Measurements from ENCODE around the gene GMNN.

Gene GMNN

DNA sequence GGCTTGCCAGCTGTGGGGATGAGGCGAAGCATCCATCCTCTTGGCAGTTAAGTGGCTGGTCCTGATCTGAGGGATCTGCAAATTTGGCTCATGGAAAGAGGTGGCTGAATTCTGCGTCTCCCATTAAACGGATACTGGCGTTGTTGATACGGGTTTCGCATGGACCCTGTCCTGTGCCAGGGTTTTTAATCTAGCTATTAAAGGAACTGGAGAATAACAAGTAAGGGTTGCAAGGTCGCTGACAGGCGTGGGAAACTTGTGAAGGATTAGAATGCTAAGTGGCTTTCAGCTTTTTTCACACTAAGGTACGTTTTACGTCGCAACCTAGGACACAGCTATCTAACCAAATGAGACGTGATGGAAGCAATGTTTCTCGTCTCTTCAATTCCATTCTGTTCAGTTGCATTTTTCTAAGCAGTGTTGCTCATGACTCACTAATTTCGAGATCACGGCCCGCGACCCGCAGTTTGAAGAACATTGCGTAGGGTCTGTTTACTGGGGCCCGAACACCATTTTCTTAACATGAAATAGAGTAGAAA lies 852 bp downstream of the GMNN start:
- H3K27ac Mint-ChIP-seq = peak overlapping the region; percentile 97
- H3K4me1 Mint-ChIP-seq (ENCODE audit: low read depth) = peaks cover 33% of the 10 kb centered on the region
- peaks cover 9% of the 10 kb centered on the region for H3K36me3 Mint-ChIP-seq (ENCODE audit: low read depth)
- no peaks in the 10 kb centered on the region for H3K9me3 Mint-ChIP-seq
- peak overlapping the region; percentile 96 for H3K4me3 Mint-ChIP-seq
- H3K27me3 Mint-ChIP-seq (ENCODE audit: low read depth) = no peaks in the 10 kb centered on the region

DNA sequence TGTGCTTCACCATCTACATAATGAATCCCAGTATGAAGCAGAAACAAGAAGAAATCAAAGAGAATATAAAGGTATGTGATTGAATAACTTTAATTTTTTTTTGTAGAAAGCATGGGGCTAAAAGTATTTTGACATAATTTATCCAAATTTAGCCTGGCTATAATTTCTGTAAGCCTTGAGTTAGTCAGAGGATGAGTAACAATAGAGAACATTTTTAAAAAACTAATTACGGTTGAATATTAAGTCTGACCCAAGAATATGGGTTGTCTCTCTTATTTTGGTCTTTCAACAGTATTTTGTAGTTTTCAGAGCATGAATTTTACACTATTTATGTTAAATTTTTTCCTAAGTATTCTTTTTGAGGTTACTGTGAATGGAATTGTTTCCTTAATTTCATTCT lies 2.5 kb downstream of the GMNN start:
- Mint-ChIP-seq H3K4me1 (ENCODE audit: low read depth) (peaks cover 36% of the 10 kb centered on the region), H3K27ac (no peak overlapping the region), H3K4me3 (peak overlapping the region; percentile 32), H3K36me3 (ENCODE audit: low read depth) (peaks cover 20% of the 10 kb centered on the region), H3K27me3 (ENCODE audit: low read depth) (no peaks in the 10 kb centered on the region), H3K9me3 (no peaks in the 10 kb centered on the region)

DNA sequence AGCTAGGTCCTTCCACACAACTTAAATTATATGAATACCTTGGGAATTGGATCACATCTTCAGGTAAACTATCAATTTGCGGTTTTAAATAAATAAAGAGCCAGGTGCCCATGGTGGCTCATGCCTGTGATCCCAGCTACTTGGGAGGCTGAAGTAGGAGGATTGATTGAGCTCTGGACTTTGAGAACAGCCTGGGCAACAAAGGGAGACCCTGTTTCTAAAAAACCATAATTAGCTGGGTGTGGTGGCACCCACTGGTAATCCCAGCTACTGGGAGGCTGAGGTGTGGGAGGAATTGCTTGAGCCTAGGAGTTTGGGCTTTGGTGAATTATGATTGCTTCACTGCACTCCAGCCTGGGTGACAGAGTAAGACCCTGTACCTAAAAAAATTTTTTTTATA lies 3.4 kb downstream of the GMNN start:
- Mint-ChIP-seq H3K4me3 (peak overlapping the region; percentile 32), H3K36me3 (ENCODE audit: low read depth) (peaks cover 26% of the 10 kb centered on the region), H3K27me3 (ENCODE audit: low read depth) (no peaks in the 10 kb centered on the region), H3K4me1 (ENCODE audit: low read depth) (peaks cover 37% of the 10 kb centered on the region), H3K9me3 (no peaks in the 10 kb centered on the region), H3K27ac (no peak overlapping the region)

DNA sequence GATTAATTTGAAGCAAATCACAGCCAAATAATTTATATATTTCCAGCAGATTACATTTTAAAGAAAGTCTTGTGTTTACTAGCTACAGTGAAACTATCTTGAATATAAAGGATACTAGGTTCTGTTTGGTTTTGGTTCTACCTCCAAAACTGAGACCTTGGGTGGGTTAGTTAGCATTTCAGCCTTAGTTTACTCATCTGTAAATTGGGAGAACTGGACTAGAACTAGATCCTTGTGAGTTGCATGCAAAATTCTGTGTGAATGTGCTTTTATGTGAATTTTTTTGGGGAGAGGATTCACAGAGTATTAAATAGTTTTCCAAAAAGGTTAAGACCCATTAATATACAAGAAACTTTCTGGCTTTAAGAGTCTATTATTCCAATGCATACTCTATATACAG lies 4.1 kb downstream of the GMNN start:
- Mint-ChIP-seq H3K4me3 (no peak overlapping the region), H3K4me1 (ENCODE audit: low read depth) (peaks cover 35% of the 10 kb centered on the region), H3K36me3 (ENCODE audit: low read depth) (peaks cover 28% of the 10 kb centered on the region), H3K27me3 (ENCODE audit: low read depth) (no peaks in the 10 kb centered on the region), H3K9me3 (no peaks in the 10 kb centered on the region), H3K27ac (no peak overlapping the region)

DNA sequence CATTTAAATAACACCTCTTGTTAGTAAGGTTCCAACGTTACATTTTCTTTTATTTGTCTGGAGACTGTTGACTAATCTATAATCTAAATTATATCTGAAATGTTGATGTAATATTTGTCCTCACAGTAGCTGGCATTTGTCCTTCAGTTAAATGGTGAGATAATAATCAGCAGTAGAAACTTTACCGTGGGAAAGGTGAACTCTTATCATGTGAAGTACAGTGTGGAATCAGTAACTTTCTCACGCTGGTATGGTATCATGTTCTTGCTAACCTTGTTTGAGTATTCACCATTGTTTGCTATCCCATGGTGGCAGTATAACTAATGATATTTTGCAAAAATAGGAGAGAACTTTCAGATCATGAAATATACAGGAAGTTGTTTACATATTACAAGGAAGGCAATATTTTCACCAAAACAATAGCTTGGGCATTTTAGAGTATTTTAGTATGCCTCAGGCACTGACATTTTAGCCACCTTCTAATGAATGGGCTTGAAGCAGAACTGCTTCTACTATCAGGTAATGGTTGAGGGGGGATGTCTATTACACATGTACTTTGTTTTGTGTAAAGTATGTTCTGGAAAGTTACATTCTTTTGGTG lies 4.8 kb downstream of the GMNN start:
- Mint-ChIP-seq H3K36me3 (ENCODE audit: low read depth) (peaks cover 32% of the 10 kb centered on the region), H3K4me1 (ENCODE audit: low read depth) (peaks cover 35% of the 10 kb centered on the region), H3K4me3 (no peak overlapping the region), H3K27ac (peak overlapping the region; percentile 23), H3K9me3 (no peaks in the 10 kb centered on the region), H3K27me3 (ENCODE audit: low read depth) (no peaks in the 10 kb centered on the region)

DNA sequence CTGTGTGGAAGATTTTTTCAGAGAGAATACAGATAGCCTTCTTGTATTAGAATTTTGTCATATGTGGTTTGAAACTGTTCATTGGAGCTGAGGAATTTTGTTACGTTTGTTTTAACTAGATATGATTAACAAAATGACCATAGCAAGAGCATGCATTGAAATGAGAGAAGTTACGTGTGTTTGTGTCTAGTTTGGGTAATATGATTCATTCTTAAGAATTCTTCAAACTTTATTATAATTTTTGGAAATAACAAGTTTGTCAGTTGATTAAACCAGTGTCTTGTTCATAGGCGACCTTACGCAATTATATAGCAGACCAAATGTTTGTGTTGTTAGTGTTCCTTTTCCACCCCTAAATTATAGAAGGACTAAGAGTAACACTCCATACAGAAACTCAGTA lies 5.5 kb downstream of the GMNN start:
- Mint-ChIP-seq H3K27ac (no peak overlapping the region), H3K9me3 (no peaks in the 10 kb centered on the region), H3K27me3 (ENCODE audit: low read depth) (no peaks in the 10 kb centered on the region), H3K36me3 (ENCODE audit: low read depth) (peaks cover 36% of the 10 kb centered on the region), H3K4me3 (no peak overlapping the region), H3K4me1 (ENCODE audit: low read depth) (peaks cover 35% of the 10 kb centered on the region)

DNA sequence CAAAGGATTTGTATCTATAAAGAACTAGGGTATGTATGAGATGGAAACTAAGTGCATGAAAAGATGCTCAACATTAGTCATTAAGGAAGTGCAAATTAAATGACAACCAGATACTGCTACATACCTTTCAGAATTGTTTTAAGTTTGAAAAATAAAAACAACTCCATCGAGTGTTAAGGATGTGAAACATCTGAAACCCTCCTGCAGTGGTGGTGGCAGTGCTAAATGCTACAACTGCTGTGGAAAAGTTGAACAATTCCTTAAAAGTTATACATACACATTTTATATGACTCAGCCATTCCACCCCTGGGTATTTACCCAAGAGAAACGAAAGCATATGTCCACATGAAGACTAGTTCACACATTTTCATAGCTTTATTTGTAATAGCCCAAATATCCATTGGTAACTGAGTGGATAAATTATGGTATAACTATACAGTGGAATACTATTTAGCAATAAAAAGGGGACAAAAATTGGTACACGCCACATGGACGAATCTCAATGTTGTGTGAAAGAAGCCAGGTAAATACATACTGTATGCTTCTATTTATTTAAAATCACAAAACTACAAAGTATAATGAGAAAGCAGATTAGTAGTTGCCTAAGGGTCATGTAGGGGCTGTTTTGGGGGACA lies 13.4 kb downstream of the GMNN start:
- no peak overlapping the region for H3K4me3 Mint-ChIP-seq
- no peaks in the 10 kb centered on the region for H3K9me3 Mint-ChIP-seq
- H3K27me3 Mint-ChIP-seq (ENCODE audit: low read depth) = no peaks in the 10 kb centered on the region
- peaks cover 1% of the 10 kb centered on the region for H3K4me1 Mint-ChIP-seq (ENCODE audit: low read depth)
- no peak overlapping the region for H3K27ac Mint-ChIP-seq
- peaks cover 34% of the 10 kb centered on the region for H3K36me3 Mint-ChIP-seq (ENCODE audit: low read depth)

DNA sequence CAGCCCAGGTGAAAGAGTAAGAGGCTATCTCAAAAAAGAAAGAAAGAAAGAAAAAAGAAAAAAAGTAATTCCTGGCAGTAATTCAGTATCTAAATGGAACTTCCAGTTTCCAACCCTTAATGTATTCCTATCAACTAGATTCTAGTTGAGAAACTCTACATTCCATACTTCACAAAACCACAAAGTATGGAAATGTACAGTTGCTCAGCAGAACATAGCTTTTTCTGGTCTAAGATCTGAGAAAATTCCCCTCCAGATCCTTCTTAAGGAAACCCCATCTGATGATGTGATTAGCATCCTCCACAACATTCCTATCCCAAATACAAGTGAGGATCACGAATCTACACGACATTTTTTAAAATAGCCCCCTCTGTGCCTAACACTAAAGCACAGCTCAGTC lies 20.4 kb downstream of the GMNN start:
- Mint-ChIP-seq H3K27ac (no peak overlapping the region), H3K27me3 (ENCODE audit: low read depth) (no peaks in the 10 kb centered on the region), H3K9me3 (no peaks in the 10 kb centered on the region), H3K4me3 (no peak overlapping the region), H3K36me3 (ENCODE audit: low read depth) (peaks cover 19% of the 10 kb centered on the region), H3K4me1 (ENCODE audit: low read depth) (peaks cover 16% of the 10 kb centered on the region)

DNA sequence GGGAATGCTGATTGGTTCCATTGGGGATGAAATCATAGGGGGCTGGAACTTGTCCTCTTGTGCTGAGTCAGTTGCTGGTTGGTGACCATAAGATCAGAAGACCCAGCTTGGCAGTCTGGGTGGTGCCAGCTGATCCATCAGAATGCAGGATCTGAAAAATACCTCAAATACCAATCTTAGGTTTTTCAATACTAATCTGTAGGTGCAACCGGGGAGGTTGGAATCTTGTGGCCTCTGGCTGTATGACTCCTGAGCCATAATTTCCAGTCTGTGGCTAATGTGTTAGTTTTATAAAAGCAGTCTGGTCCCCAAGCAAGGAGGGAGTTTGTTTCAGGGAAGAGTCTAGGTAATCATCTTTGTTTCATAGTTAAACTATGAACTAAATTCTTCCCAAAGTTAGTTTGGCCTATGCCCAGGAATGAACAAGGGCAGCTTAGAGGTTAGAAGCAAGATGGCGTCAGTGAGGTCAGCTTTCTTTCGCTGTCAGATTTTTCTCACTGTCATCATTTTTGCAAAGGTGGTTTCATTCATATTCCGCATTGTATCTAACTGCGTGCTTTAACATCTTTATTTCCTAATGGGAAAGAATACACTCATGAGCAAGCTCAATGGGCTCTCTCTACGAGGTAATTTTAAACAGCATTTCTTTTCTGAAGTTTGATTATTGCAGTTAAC lies 22.0 kb downstream of the GMNN start:
- no peaks in the 10 kb centered on the region for H3K9me3 Mint-ChIP-seq
- H3K27me3 Mint-ChIP-seq (ENCODE audit: low read depth) = no peaks in the 10 kb centered on the region
- no peak overlapping the region for H3K27ac Mint-ChIP-seq
- no peak overlapping the region for H3K4me3 Mint-ChIP-seq
- peaks cover 16% of the 10 kb centered on the region for H3K4me1 Mint-ChIP-seq (ENCODE audit: low read depth)
- peaks cover 25% of the 10 kb centered on the region for H3K36me3 Mint-ChIP-seq (ENCODE audit: low read depth)

DNA sequence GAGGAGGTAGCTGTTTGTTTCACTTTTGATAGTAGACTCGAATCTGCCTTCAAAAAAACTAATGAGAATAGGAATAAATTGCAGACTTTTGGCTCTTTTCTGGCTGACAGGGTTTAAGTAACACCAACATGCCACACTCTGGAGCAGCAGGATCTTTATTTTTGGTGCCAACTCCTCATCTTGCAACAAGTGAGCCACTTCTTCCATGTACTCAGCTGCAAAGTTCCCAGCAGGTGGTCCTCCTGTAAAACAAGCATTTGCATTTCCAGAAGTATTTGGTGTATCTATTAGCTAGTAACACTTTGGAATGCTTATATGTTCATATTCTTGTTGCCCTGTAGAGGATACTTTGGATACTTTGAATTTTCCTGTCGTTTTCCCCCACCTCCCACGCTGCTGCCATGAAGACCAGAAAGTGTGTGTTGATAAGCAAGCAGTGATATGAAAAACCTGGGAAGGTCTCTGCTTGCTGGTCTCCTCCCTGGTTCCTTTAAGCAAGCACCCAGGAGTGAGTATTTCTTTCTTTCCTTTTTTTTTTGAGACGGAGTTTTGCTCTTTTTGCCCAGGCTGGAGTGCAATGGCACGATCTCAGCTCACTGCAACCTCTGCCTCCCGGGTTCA lies 23.0 kb downstream of the GMNN start:
- Mint-ChIP-seq H3K9me3 (no peaks in the 10 kb centered on the region), H3K4me1 (ENCODE audit: low read depth) (peaks cover 16% of the 10 kb centered on the region), H3K27me3 (ENCODE audit: low read depth) (no peaks in the 10 kb centered on the region), H3K36me3 (ENCODE audit: low read depth) (peaks cover 29% of the 10 kb centered on the region), H3K27ac (no peak overlapping the region), H3K4me3 (no peak overlapping the region)

DNA sequence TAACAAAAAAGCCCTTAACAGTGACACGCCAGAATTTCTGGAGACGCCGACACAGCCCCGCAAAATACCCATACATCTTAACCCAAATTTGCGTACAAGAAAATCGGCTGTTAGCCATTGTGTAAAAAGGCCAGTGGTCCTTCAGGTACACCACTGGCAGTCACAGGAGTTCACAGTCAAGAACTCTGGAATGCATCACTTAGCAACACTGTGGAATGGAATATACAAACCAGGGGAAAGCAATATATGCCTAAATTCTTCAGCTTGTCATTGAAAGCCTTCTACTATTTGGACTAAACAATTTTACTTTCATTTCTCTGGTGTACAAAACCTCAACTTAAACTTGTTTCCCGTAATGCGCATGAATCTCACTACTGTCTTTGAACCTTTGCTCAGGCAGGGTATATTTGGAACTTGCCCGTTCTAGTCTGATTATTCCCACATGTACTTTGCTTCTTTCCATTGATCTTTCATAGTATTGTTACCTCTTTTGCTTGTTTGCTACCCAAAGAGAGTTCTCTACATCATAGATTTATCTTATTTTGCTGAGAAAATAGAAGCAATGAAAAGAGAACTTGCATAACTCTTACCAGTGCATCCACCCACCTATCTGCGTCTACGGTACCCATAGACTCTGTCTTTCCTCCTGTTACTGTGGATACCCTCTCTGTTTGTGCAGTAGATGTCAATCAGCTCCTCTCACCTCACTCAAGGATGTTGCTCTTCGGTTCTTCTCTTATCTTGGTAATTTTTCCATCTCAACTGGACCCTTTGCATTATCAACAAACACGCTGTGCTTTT lies 24.2 kb downstream of the GMNN start, which contains the start of gene ARMH2:
ARMH2 (minus strand) TSS at position 178 of the 801 bp plus-strand sequence; CDS start at position 118, 60 bp downstream.
- H3K27ac Mint-ChIP-seq = peak within 1 kb of the TSS; percentile 50
- H3K36me3 Mint-ChIP-seq (ENCODE audit: low read depth) = peaks cover 30% of the 10 kb centered on the region
- no peak within 1 kb of the TSS for H3K4me3 Mint-ChIP-seq

DNA sequence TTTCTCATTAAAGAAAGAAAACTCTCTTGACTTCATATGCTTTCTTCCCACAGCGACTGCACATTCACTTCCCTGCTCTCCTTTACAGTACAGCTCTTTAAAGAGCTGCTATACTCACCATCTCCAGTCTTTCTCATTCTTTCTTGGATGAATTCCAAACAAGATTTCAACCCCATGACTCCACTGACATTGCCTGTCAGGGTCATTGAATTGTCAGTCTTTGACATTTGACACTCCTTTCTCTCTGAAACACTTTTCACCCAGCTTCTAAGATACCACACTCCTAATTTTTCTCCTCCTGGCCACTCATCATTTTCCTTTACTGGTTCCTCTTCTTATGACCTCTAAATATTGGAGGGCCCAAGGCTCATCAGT lies 24.8 kb downstream of the GMNN start:
- Mint-ChIP-seq H3K4me3 (no peak overlapping the region), H3K27ac (peak overlapping the region; percentile 34), H3K9me3 (no peaks in the 10 kb centered on the region), H3K36me3 (ENCODE audit: low read depth) (peaks cover 32% of the 10 kb centered on the region), H3K4me1 (ENCODE audit: low read depth) (peaks cover 16% of the 10 kb centered on the region), H3K27me3 (ENCODE audit: low read depth) (no peaks in the 10 kb centered on the region)

More for the DNA sequence above, 24.2 kb downstream of the GMNN start, which contains the start of gene ARMH2:
- H3K4me1 Mint-ChIP-seq (ENCODE audit: low read depth) = peaks cover 16% of the 10 kb centered on the region
- H3K9me3 Mint-ChIP-seq = no peaks in the 10 kb centered on the region
- H3K27me3 Mint-ChIP-seq (ENCODE audit: low read depth) = no peaks in the 10 kb centered on the region

DNA sequence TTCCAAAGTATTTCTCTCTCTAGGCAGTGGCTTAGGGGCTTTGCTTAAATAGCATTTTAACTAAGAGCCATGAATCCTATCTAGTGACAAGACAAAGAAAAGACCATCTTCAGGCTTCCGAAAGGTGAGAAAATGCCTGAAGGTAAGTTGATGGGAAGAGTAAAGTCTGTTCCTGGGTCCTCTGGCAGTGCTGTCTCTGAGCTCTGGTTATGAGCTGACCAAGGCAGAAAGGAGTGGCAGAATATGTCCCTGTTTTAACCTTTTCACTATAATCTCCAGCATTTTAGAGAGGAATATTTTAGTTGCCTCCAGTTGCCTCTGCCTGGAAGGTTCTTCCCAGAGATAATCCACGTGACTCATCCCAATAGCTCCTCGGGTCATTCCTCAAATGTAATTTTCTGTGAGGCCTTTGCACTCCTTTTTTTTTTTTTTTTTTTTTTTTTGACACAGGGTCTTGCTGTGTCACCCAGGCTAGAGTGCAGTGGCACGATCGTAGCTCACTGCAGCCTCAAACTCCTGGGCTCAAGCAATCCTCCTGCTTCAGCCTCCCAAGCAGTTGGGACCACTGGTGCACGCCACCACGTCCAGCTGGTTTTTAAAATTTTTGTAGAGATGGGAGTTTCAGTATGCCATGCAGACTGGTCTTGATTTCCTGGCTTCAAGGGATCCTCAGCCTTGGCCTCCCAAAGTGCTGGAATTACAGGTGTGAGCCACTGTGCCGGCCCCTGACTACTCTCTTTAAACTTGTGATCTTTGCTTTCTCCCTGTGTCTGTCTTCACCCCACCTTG lies 27.7 kb downstream of the GMNN start:
- Mint-ChIP-seq H3K36me3 (ENCODE audit: low read depth) (peaks cover 44% of the 10 kb centered on the region), H3K4me1 (ENCODE audit: low read depth) (peaks cover 11% of the 10 kb centered on the region), H3K4me3 (no peak overlapping the region), H3K9me3 (no peaks in the 10 kb centered on the region), H3K27ac (peak overlapping the region; percentile 81), H3K27me3 (ENCODE audit: low read depth) (no peaks in the 10 kb centered on the region)

All from T-helper 1 cell treated with Interleukin-12 subunit alpha and Interleukin-12 subunit beta and Interleukin-4 antibody, amounts not matched to agents 30 μg/mL and 1 μg/mL, for 36 hours (primary cell).